Lower leg skin (tissue), 3 donors: ENCODE measurements around the gene TWIST2.

Experiments
- CTCF ChIP-seq, 3 donors: fragments of 450-650 bp; IDR thresholded peaks; one replicate each; pipeline ENCODE4 v1.5.1; 2016; ENCODE audit warnings: antibody characterized with exemption in 3 of 3, mild to moderate bottlenecking in 3 of 3, moderate library complexity in 2 of 3
- POLR2A ChIP-seq, 2 donors: fragments of 450-650 bp; IDR thresholded peaks; one replicate each; pipeline ENCODE4 v1.6.1; 2016 to 2017; ENCODE audit warnings: antibody characterized with exemption in 2 of 2, mild to moderate bottlenecking in 1 of 2, moderate library complexity in 1 of 2

- TF ChIP-seq CTCF (IDR thresholded peaks at IDR 0.05) (no peak), POLR2A (IDR thresholded peaks at IDR 0.05) (no peak)
These were observed 56.8 kb downstream of the TWIST2 start for GRCh38 chr2:238904716-238905115.
